ENCODE measurements around the gene LITAFD. TPM values are rescaled to one million over a fixed set of nuclear protein-coding genes. Genes with fewer than 3 reads are reported as not detected.

The LITAFD gene
- total RNA-seq, 1 experiment from 2014 or later: not detected

GRCh38 chr16:8919934-8920462 is 37.8 kb downstream of the LITAFD start:
- no peaks in the 10 kb centered on the region for H3K9me3 ChIP-seq (ENCODE audit: control insufficient read depth in 1 of 2, insufficient read depth in 1 of 2, low read depth in 1 of 2, low read length in 2 of 2)
- peaks cover 58% of the 10 kb centered on the region for H3K79me2 ChIP-seq (ENCODE audit: insufficient read depth, low read length)
- intact Hi-C loops (cut with micrococcal nuclease): no loop called here
- DNase-seq (ENCODE audit: low read depth, low spot score) (no peak), ATAC-seq (no peak)
- ChIA-PET RAD21 (ENCODE audit: low non-redundant PET in 1 of 2, low total read pairs in 2 of 2, uncharacterized antibody in 2 of 2, unreplicated experiment in 2 of 2) (no interaction called here), POLR2A (no interaction called here), CTCF (no interaction called here)
- H2AFZ ChIP-seq (ENCODE audit: low read depth, low read length, poor library complexity, severe bottlenecking): no peak overlapping the region
- H3K9me2 ChIP-seq (ENCODE audit: insufficient read depth): no peaks in the 10 kb centered on the region
- H3K9ac ChIP-seq (ENCODE audit: low read length): no peak overlapping the region
- TF ChIP-seq ZNF274 (IDR thresholded peaks at IDR 0.05; ENCODE audit: low read depth, low read length) (no peak), JUND (IDR thresholded peaks at IDR 0.05) (no peak), CBX3 (IDR thresholded peaks at IDR 0.05; ENCODE audit: low read depth) (no peak), POLR2AphosphoS5 (IDR thresholded peaks at IDR 0.05; ENCODE audit: low read depth, low read length) (no peak), SRF (IDR thresholded peaks at IDR 0.05; ENCODE audit: low read depth) (no peak), REST (IDR thresholded peaks at IDR 0.05; ENCODE audit: low read depth) (no peak), MAX (IDR thresholded peaks at IDR 0.05) (no peak), ZFX (IDR thresholded peaks at IDR 0.05) (no peak), SP1 (IDR thresholded peaks at IDR 0.05; ENCODE audit: low read depth) (no peak), CEBPB (IDR thresholded peaks at IDR 0.05; ENCODE audit: low read depth) (no peak), TCF7L2 (IDR thresholded peaks at IDR 0.05; ENCODE audit: borderline replicate concordance, extremely low read depth, insufficient read depth, insufficient read length) (no peak), CTCF (IDR thresholded peaks at IDR 0.05 in 2 of 3, conservative IDR thresholded peaks at IDR 0.05 in 1 of 3; ENCODE audit: borderline replicate concordance in 1 of 3, insufficient read depth in 1 of 3, low read depth in 2 of 3, low read length in 2 of 3) (no peak)
- no peaks in the 10 kb centered on the region for H3K4me1 ChIP-seq (ENCODE audit: control insufficient read depth in 1 of 2, insufficient read depth in 2 of 2, low read length in 2 of 2)
- peaks cover 57 to 63% of the 10 kb centered on the region in 2 experiments for H3K36me3 ChIP-seq (ENCODE audit: control insufficient read depth in 1 of 2, insufficient read depth in 2 of 2, low read length in 2 of 2)
- no peaks in the 10 kb centered on the region for H3K27me3 ChIP-seq (ENCODE audit: insufficient read depth, low read length)
- H3K4me3 ChIP-seq (replicated peaks in 1 of 2; ENCODE audit: low read depth in 1 of 2, low read length in 2 of 2): no peak overlapping the region
- no peak overlapping the region for H3K27ac ChIP-seq (ENCODE audit: low read depth, low read length)
- BruUV-seq (replicated peaks): no TSS peak
- H3K4me2 ChIP-seq (ENCODE audit: low read length): no peak overlapping the region
- 0 out of 2 replicates have a peak, but pooled peaks cover 3% of the 10 kb centered on the region for H4K20me1 ChIP-seq (ENCODE audit: insufficient read depth)
